Osteoblast (primary cell): ENCODE results near the gene ATP2C1. TPM values are rescaled to one million over a fixed set of nuclear protein-coding genes. Genes with fewer than 3 reads are reported as not detected.

Experiments used
- DNase-seq: peaks from one replicate; pipeline ENCODE4 v3.0.0; 2011; ENCODE audit warnings: low spot score, mixed read lengths; ENCODE audit not compliant: insufficient read length; ENCODE audit errors: missing footprints
- H2AFZ ChIP-seq: 2 replicates; pipeline ENCODE4 v1.6.0; 2011; ENCODE audit warnings: mild to moderate bottlenecking, low read length
- H3K27ac ChIP-seq: 2 replicates; pipeline ENCODE4 v1.5.1; 2011; ENCODE audit warnings: mild to moderate bottlenecking, low read depth, low read length, moderate library complexity
- H3K27me3 ChIP-seq: 2 replicates; pipeline ENCODE4 v1.6.0; 2012; ENCODE audit warnings: mild to moderate bottlenecking, control low read depth, inconsistent platforms, low read length, moderate library complexity; ENCODE audit not compliant: insufficient read depth
- H3K36me3 ChIP-seq: 2 replicates; pipeline ENCODE4 v1.5.1; 2011; ENCODE audit warnings: mild to moderate bottlenecking, low read length, control low read depth, moderate library complexity; ENCODE audit not compliant: insufficient read depth
- H3K4me1 ChIP-seq: 2 replicates; pipeline ENCODE4 v1.5.1; 2011; ENCODE audit warnings: mild to moderate bottlenecking, low read length, control low read depth, moderate library complexity; ENCODE audit not compliant: insufficient read depth
- H3K4me2 ChIP-seq: 2 replicates; pipeline ENCODE4 v1.6.0; 2011; ENCODE audit warnings: mild to moderate bottlenecking, low read length; ENCODE audit not compliant: insufficient read depth
- H3K4me3 ChIP-seq: fragments of 200-600 bp; sonication (generic); 3 replicates; pipeline ENCODE4 v1.5.1; 2012; ENCODE audit warnings: mild to moderate bottlenecking, low read length, inconsistent platforms; ENCODE audit not compliant: insufficient read depth
- H3K79me2 ChIP-seq: 2 replicates; pipeline ENCODE4 v1.6.0; 2012; ENCODE audit warnings: mild to moderate bottlenecking, low read length, control low read depth, inconsistent platforms; ENCODE audit not compliant: insufficient read depth
- H3K9me3 ChIP-seq: 2 replicates; pipeline ENCODE4 v1.5.1; 2011; ENCODE audit warnings: low read depth, low read length, control low read depth
- H4K20me1 ChIP-seq: 2 replicates; pipeline ENCODE4 v1.6.0; 2012; ENCODE audit warnings: mild to moderate bottlenecking, low read length, control low read depth; ENCODE audit not compliant: insufficient read depth
- total RNA-seq: library from RNA; depleted of rRNA; stranded (reverse); fragments of >200 nt; gene quantifications from 2 replicates; pipeline ENCODE4 v1.2.3, GENCODE V29; 2012
- TF ChIP-seq, protein P1 (sequence below): IDR thresholded peaks from 2 replicates; pipeline ENCODE4 v1.5.1; 2011; ENCODE audit warnings: mild to moderate bottlenecking, low read depth, low read length, moderate library complexity; ENCODE audit errors: extremely low read depth

ATP2C1 gene
- total RNA-seq, 1 donor, result 99.5 TPM

DNA sequence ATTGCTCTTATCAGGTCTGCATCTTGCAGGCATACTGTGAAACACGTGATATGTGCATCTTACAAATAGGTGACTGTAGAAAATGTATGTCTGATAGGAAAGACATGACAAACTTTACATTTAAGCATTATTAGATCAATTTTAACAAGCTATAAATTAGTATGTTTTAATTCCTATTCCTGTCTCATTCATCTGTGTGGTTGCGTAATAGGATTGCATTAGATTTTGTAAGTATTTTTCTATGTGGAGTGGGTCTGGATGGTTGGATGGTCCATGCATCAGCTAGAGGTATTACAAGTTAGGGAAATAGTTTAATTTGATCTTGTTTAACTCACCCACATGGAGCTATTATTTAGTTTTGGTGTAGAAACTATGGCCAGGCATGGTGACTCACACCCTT lies 113.9 kb downstream of the ATP2C1 start:
- H3K9me3 ChIP-seq, result no peaks in the 10 kb centered on the region
- H3K4me1 ChIP-seq, result no peaks in the 10 kb centered on the region
- no peak overlapping the region for H3K4me2 ChIP-seq
- no peaks in the 10 kb centered on the region for H3K79me2 ChIP-seq
- H4K20me1 ChIP-seq, result no peaks in the 10 kb centered on the region
- H3K27me3 ChIP-seq, result no peaks in the 10 kb centered on the region
- no peak overlapping the region for H3K27ac ChIP-seq
- no peak overlapping the region for H2AFZ ChIP-seq
- H3K36me3 ChIP-seq, result peaks cover 32% of the 10 kb centered on the region
- TF ChIP-seq, protein P1, sequence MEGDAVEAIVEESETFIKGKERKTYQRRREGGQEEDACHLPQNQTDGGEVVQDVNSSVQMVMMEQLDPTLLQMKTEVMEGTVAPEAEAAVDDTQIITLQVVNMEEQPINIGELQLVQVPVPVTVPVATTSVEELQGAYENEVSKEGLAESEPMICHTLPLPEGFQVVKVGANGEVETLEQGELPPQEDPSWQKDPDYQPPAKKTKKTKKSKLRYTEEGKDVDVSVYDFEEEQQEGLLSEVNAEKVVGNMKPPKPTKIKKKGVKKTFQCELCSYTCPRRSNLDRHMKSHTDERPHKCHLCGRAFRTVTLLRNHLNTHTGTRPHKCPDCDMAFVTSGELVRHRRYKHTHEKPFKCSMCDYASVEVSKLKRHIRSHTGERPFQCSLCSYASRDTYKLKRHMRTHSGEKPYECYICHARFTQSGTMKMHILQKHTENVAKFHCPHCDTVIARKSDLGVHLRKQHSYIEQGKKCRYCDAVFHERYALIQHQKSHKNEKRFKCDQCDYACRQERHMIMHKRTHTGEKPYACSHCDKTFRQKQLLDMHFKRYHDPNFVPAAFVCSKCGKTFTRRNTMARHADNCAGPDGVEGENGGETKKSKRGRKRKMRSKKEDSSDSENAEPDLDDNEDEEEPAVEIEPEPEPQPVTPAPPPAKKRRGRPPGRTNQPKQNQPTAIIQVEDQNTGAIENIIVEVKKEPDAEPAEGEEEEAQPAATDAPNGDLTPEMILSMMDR, result no peak
- no peak overlapping the region for H3K4me3 ChIP-seq
- no peak for DNase-seq

DNA sequence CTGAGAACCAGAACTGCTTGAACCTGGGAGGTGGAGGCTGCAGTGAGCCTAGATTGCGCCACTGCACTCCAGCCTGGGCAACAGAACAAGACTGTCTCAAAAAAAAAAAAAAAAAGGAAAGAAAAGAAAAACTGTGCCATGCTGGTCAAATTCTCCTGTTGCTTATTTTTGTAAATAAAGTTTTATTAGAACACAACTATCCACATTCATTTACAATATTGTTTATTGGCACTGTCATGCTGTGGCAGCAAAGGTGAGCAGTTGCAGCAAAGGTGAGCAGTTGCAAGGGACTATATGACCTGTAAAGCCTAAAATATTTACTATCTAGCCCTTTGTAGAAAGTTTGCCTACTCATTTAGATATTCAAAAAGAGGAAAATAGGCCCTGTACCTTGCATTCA lies 114.4 kb downstream of the ATP2C1 start:
- no peak for DNase-seq
- no peaks in the 10 kb centered on the region for H4K20me1 ChIP-seq
- H3K27ac ChIP-seq, result no peak overlapping the region
- TF ChIP-seq, protein P1, result no peak
- no peak overlapping the region for H2AFZ ChIP-seq
- no peaks in the 10 kb centered on the region for H3K4me1 ChIP-seq
- H3K9me3 ChIP-seq, result no peaks in the 10 kb centered on the region
- no peaks in the 10 kb centered on the region for H3K27me3 ChIP-seq
- H3K36me3 ChIP-seq, result peaks cover 36% of the 10 kb centered on the region
- H3K79me2 ChIP-seq, result no peaks in the 10 kb centered on the region
- H3K4me3 ChIP-seq, result no peak overlapping the region
- H3K4me2 ChIP-seq, result no peak overlapping the region

GRCh38 chr3:131009698-131010097 lies 115.8 kb downstream of the ATP2C1 start:
- H3K27me3 ChIP-seq, result no peaks in the 10 kb centered on the region

DNA sequence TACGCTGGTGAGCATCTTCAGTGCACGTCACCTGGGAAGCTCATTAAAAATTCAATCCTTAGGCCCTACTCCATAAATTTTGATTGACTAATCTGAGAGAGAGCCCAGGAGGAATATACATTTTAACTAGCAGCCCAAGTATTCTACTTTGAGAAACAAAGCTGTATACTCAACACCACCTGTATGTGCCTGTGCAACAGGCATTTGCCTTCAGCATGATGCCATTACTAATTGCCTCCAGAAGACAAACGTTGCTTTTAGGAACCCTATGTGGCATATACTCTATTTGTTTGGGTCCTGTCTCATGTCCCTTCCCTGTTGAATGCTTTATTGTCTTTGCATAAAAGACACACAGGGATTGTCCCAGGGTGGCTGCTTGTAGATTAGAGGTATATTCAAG lies 125.1 kb downstream of the ATP2C1 start:
- H3K27ac ChIP-seq, result no peak overlapping the region
- TF ChIP-seq, protein P1, result no peak
- no peaks in the 10 kb centered on the region for H3K27me3 ChIP-seq
- no peak for DNase-seq
- H3K79me2 ChIP-seq, result no peaks in the 10 kb centered on the region
- no peak overlapping the region for H3K4me2 ChIP-seq
- no peaks in the 10 kb centered on the region for H4K20me1 ChIP-seq
- H3K4me3 ChIP-seq, result no peak overlapping the region
- H3K36me3 ChIP-seq, result peaks cover 41% of the 10 kb centered on the region
- no peaks in the 10 kb centered on the region for H3K9me3 ChIP-seq
- H2AFZ ChIP-seq, result no peak overlapping the region
- H3K4me1 ChIP-seq, result no peaks in the 10 kb centered on the region

More at GRCh38 chr3:131009698-131010097, 115.8 kb downstream of the ATP2C1 start:
- no peak for DNase-seq
- H2AFZ ChIP-seq, result no peak overlapping the region
- H3K27ac ChIP-seq, result no peak overlapping the region
- H3K79me2 ChIP-seq, result no peaks in the 10 kb centered on the region
- no peak overlapping the region for H3K4me3 ChIP-seq
- H3K9me3 ChIP-seq, result no peaks in the 10 kb centered on the region
- H3K4me1 ChIP-seq, result no peaks in the 10 kb centered on the region
- H3K36me3 ChIP-seq, result peaks cover 38% of the 10 kb centered on the region
- H3K4me2 ChIP-seq, result no peak overlapping the region
- TF ChIP-seq, protein P1, result no peak
- no peaks in the 10 kb centered on the region for H4K20me1 ChIP-seq
